ENCODE measurements around the gene H19.

DNA sequence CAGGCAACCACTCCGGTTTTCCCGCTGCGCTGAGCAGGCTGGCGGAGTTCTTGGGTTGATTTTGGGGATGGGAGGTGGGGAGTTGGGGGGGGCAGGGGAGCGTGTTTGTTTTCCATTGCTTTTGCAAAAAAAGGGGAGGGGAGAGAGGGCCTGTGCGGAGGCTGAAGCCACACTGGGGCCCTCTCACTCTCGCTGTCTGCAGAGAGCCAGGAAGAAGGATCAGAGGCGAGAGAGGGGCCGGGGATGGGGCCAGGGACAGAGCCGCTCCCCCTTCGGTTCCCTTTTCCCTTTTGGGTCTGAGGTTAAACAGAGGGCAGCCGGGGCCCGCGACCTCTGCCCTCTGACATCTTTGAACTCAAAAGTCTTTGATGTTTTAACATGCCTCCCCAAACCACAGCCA lies 17.4 kb upstream of the H19 start:
- TF ChIP-seq, protein P1, sequence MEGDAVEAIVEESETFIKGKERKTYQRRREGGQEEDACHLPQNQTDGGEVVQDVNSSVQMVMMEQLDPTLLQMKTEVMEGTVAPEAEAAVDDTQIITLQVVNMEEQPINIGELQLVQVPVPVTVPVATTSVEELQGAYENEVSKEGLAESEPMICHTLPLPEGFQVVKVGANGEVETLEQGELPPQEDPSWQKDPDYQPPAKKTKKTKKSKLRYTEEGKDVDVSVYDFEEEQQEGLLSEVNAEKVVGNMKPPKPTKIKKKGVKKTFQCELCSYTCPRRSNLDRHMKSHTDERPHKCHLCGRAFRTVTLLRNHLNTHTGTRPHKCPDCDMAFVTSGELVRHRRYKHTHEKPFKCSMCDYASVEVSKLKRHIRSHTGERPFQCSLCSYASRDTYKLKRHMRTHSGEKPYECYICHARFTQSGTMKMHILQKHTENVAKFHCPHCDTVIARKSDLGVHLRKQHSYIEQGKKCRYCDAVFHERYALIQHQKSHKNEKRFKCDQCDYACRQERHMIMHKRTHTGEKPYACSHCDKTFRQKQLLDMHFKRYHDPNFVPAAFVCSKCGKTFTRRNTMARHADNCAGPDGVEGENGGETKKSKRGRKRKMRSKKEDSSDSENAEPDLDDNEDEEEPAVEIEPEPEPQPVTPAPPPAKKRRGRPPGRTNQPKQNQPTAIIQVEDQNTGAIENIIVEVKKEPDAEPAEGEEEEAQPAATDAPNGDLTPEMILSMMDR (IDR thresholded peaks at IDR 0.05; ENCODE audit: low read depth, low read length, missing input control): no peak
- no peak for TF ChIP-seq FOXA1 (IDR thresholded peaks at IDR 0.05)
- no peak for TF ChIP-seq GABPA (IDR thresholded peaks at IDR 0.05 in 1 of 2, conservative IDR thresholded peaks at IDR 0.05 in 1 of 2)
- no peak for TF ChIP-seq JUND (IDR thresholded peaks at IDR 0.05)
- no peak for TF ChIP-seq TAF1 (conservative IDR thresholded peaks at IDR 0.05)
- TF ChIP-seq HNF4G (IDR thresholded peaks at IDR 0.05): no peak
- TF ChIP-seq, protein P2, sequence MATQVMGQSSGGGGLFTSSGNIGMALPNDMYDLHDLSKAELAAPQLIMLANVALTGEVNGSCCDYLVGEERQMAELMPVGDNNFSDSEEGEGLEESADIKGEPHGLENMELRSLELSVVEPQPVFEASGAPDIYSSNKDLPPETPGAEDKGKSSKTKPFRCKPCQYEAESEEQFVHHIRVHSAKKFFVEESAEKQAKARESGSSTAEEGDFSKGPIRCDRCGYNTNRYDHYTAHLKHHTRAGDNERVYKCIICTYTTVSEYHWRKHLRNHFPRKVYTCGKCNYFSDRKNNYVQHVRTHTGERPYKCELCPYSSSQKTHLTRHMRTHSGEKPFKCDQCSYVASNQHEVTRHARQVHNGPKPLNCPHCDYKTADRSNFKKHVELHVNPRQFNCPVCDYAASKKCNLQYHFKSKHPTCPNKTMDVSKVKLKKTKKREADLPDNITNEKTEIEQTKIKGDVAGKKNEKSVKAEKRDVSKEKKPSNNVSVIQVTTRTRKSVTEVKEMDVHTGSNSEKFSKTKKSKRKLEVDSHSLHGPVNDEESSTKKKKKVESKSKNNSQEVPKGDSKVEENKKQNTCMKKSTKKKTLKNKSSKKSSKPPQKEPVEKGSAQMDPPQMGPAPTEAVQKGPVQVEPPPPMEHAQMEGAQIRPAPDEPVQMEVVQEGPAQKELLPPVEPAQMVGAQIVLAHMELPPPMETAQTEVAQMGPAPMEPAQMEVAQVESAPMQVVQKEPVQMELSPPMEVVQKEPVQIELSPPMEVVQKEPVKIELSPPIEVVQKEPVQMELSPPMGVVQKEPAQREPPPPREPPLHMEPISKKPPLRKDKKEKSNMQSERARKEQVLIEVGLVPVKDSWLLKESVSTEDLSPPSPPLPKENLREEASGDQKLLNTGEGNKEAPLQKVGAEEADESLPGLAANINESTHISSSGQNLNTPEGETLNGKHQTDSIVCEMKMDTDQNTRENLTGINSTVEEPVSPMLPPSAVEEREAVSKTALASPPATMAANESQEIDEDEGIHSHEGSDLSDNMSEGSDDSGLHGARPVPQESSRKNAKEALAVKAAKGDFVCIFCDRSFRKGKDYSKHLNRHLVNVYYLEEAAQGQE (IDR thresholded peaks at IDR 0.05): no peak
- TF ChIP-seq, protein P3, sequence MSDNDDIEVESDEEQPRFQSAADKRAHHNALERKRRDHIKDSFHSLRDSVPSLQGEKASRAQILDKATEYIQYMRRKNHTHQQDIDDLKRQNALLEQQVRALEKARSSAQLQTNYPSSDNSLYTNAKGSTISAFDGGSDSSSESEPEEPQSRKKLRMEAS (IDR thresholded peaks at IDR 0.05): no peak
